Bone marrow (tissue), 2 donors: ENCODE results near the gene TUBD1.
A peak's percentile ranks its signal among the peaks of the same experiment; 100 is the strongest.

ENCODE experiments used
- DNase-seq, 2 donors: peaks; one replicate each; lab custom pipeline; 2025; lab: John Stamatoyannopoulos, UW

TUBD1 gene

DNA sequence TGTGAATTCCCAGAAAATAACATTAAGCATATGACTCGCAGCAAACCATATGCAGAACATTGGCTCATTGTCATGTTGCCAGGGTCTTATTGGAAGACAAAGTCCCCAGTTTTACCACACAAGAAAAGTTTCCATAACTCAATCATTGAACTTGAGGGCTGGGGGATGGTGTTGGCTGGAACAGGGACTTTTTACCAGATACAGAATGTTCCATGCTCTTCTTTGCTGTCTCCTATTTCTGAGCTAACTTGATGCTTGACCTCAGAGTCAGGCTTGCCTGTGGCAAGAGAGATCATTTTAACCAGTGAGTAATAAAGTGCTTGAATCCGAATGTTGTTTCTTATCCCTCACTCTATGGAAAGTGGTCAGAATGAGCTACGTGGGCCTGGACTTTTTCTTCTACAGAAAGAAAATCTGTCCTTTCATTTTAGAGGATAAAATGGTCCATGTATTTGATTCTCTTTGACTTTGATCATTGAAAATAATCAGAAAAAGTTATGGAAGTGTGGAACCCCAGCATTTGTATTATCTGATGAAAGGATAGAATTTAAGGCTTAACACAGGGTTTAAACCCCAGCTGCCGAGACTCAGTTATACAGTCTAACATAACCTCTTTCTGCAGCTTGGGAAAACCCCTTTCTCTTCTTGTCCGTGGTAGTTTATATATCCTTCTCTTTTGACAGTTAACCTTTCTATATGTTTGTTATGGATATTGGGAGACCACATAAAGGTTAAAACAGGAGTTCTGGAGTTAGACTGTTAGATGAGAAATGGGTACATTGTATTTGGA, 67.0 kb downstream of the TUBD1 start:
- DNase-seq, result no peak

DNA sequence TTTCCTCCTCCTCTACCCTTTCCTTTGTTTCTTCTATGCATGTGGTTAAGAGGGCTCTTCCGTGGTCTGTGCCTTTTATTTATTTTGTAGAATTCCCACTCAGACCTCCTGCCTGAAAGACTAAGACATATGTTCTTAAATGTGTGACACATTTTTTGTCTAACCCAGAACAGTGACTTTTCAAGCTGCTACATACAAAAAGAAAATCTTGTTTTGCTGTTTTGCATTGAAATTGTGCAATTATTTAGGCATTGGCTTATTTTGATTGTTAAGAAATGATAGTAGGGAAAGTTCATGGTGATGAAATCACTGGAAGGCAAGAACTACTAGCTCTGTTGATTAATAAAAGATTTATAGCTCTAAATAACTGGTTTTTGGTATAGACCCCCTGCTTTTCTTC, 76.8 kb downstream of the TUBD1 start:
- no peak for DNase-seq

- DNase-seq, result no peak
Measured at GRCh38 chr17:59814685-59815084, 78.1 kb downstream of the TUBD1 start.

DNA sequence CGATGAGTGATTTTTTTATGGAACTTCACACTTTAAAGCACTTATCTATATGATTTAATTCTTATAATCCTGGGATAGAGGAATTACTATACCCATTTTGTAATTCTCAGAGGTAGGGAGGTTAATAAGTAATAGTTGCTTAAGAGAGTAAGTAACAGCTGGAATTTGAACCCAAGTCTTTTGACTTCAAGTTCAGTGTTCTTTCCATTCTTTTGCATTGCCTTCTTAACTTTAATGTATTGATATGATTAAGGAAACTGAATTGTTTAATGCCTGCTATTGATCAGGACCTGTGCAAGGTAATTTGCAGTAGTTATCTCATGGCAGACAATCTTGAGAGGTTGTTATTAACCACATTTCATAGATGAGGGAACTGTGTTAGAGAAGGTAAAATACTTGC, 78.5 kb downstream of the TUBD1 start:
- no peak for DNase-seq

DNA sequence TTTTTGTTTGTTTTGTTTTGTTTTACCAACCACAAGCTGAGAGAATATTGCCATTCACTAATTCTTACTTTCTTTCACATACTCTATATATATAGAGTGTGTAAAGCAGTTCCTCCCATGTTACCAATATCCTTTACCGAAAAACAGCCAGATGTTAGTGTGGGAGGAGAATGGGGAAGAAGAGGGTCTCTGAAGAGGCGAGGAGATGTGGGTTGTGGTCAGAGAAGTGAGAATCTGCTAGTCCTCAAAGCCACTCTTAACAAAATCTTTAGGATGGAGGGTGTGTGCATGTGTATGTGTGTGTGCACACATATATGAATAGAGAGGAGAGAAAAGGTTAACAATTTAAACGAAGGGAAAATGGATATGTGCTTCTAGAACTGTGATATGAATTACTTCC, 80.6 kb downstream of the TUBD1 start:
- DNase-seq, result peak in 1 of 2 donors; percentile 77

- DNase-seq, result no peak
Measured at GRCh38 chr17:59811209-59811608, 81.5 kb downstream of the TUBD1 start.

DNA sequence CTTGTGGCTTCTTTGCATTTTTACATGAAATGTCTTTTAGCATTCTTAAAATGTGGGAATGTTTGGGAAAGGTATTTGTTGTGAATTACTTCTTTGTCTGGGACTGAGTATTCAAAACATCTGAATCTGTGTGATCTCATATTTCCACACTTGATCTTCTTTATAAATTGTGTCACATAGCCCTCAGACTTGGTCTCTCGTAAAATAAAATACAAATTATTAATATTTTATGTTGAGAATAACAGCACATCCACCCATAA, 81.9 kb downstream of the TUBD1 start:
- DNase-seq, result no peak
